Neural progenitor cell (in vitro differentiated cells): Measurements from ENCODE around the gene TRAM2.

Experiments used
- CTCF ChIP-seq: fragments of 200-600 bp; sonication (generic); IDR thresholded peaks from 2 replicates; pipeline ENCODE4 v1.5.1; 2017; ENCODE audit warnings: antibody characterized with exemption, mild to moderate bottlenecking
- EZH2 ChIP-seq: fragments of 200-600 bp; sonication (generic); IDR thresholded peaks from 2 replicates; pipeline ENCODE4 v1.6.1; 2017; ENCODE audit warnings: antibody characterized with exemption, mild to moderate bottlenecking, moderate library complexity
- EZH2phosphoT487 ChIP-seq: fragments of 200-600 bp; sonication (generic); IDR thresholded peaks from 2 replicates; pipeline ENCODE4 v1.6.1; 2017; ENCODE audit warnings: antibody characterized with exemption

GRCh38 chr6:52546192-52546591 is 30.7 kb downstream of the TRAM2 start:
- no peak for TF ChIP-seq CTCF
- TF ChIP-seq EZH2: no peak
- no peak for TF ChIP-seq EZH2phosphoT487
